K562 (cell line): ENCODE measurements around the gene NUPR1. TPM values are rescaled to one million over a fixed set of nuclear protein-coding genes. Genes with fewer than 3 reads are reported as not detected.

ENCODE experiments used
- BACH1 ChIP-seq: fragments of 200-800 bp; sonication (Bioruptor generic); IDR thresholded peaks from 2 replicates; pipeline ENCODE4 v1.6.1; 2016; ENCODE audit warnings: missing genetic modification characterization, missing compliant biosample characterization
- CBX1 ChIP-seq: sonication (generic); IDR thresholded peaks from 2 replicates; pipeline ENCODE4 v1.6.1; 2016; ENCODE audit warnings: antibody characterized with exemption, low read depth, mild to moderate bottlenecking
- CHD2 ChIP-seq: IDR thresholded peaks from 2 replicates; pipeline ENCODE4 v1.6.1; 2011; ENCODE audit warnings: low read depth, low read length
- ELF4 ChIP-seq: fragments of 450-650 bp; formaldehyde crosslinking; IDR thresholded peaks from 2 replicates; pipeline ENCODE4 v1.4.0; 2022; ENCODE audit warnings: missing genetic modification characterization
- ETV6 ChIP-seq, 3 experiments: fragments of 150-350 bp in 1 of 3; sonication (generic) in 1 of 3; formaldehyde crosslinking in 1 of 3; IDR thresholded peaks; 2 replicates each; pipeline versions ENCODE4 v1.6.1 to v1.8.0; 2014 to 2022; ENCODE audit warnings: borderline replicate concordance in 2 of 3, low read depth in 2 of 3, antibody characterized with exemption in 1 of 3, low read length in 1 of 3, mild to moderate bottlenecking in 1 of 3, missing genetic modification reagents in 1 of 3
- FOXK2 ChIP-seq, 2 experiments: fragments of 450-650 bp; IDR thresholded peaks in 1 of 2; conservative IDR thresholded peaks in 1 of 2; 2 replicates each; pipeline ENCODE4 v1.6.1; 2016; ENCODE audit warnings: low read depth in 2 of 2, mild to moderate bottlenecking in 1 of 2
- GMEB1 ChIP-seq: fragments of 250-450 bp; sonication (Bioruptor Pico); IDR thresholded peaks from 2 replicates; pipeline ENCODE4 v1.4.0; 2020; ENCODE audit warnings: mild to moderate bottlenecking
- HDAC1 ChIP-seq, 2 experiments: fragments of 450-650 bp; IDR thresholded peaks; 2 replicates each; pipeline ENCODE4 v1.6.1; 2016 to 2017; ENCODE audit warnings: inconsistent platforms in 1 of 2, mild to moderate bottlenecking in 1 of 2, moderate library complexity in 1 of 2
- HDGF ChIP-seq: fragments of 450-650 bp; IDR thresholded peaks from 2 replicates; pipeline ENCODE4 v1.6.1; 2016
- HNRNPH1 ChIP-seq: fragments of 200-400 bp; formaldehyde crosslinking; optimal IDR thresholded peaks from 2 replicates; pipeline ENCODE3; 2017; ENCODE audit warnings: low read depth, mild to moderate bottlenecking, low read length, moderate library complexity
- HNRNPUL1 ChIP-seq: fragments of 200-400 bp; formaldehyde crosslinking; IDR thresholded peaks from 2 replicates; pipeline ENCODE4 v1.6.1; 2017; ENCODE audit warnings: low read length
- ILK ChIP-seq: fragments of 450-650 bp; IDR thresholded peaks from 2 replicates; pipeline ENCODE4 v1.6.1; 2016; ENCODE audit warnings: missing genetic modification characterization, low read depth, mild to moderate bottlenecking, missing compliant biosample characterization, moderate library complexity, borderline replicate concordance
- MYNN ChIP-seq, 2 experiments: sonication (generic); formaldehyde crosslinking in 1 of 2; IDR thresholded peaks; 2 replicates each; pipeline versions ENCODE4 v1.5.0 to v1.6.1; 2016 to 2020; ENCODE audit warnings: antibody characterized with exemption in 1 of 2, missing genetic modification reagents in 1 of 2
- PHF8 ChIP-seq: fragments of 200-600 bp; sonication (generic); IDR thresholded peaks from 2 replicates; pipeline ENCODE4 v1.6.1; 2012; ENCODE audit warnings: mixed run types, mild to moderate bottlenecking, inconsistent platforms, low read length, moderate library complexity, borderline replicate concordance
- PRMT5 ChIP-seq: sonication (generic); formaldehyde crosslinking; IDR thresholded peaks from 2 replicates; pipeline ENCODE4 v1.5.0; 2020; ENCODE audit warnings: missing genetic modification reagents
- SMARCA4 ChIP-seq: fragments of 450-650 bp; IDR thresholded peaks from 2 replicates; pipeline ENCODE4 v1.6.1; 2016
- SNAPC5 ChIP-seq: fragments of 250-450 bp; sonication (Bioruptor Pico); IDR thresholded peaks from 2 replicates; pipeline ENCODE4 v1.8.0; 2021; ENCODE audit warnings: moderate library complexity, mild to moderate bottlenecking, inconsistent platforms
- SREBF1 ChIP-seq: fragments of 150-350 bp; IDR thresholded peaks from 2 replicates; pipeline ENCODE4 v1.6.1; 2014; ENCODE audit warnings: antibody characterized with exemption, low read depth, low read length, borderline replicate concordance
- STAT5B ChIP-seq: fragments of 250-450 bp; sonication (Bioruptor Pico); IDR thresholded peaks from 2 replicates; pipeline ENCODE4 v1.8.0; 2021; ENCODE audit warnings: mild to moderate bottlenecking, inconsistent platforms
- THRAP3 ChIP-seq: fragments of 450-650 bp; IDR thresholded peaks from 2 replicates; pipeline ENCODE4 v1.6.1; 2016; ENCODE audit warnings: mild to moderate bottlenecking, inconsistent platforms, borderline replicate concordance
- ZNF589 ChIP-seq: fragments of 200-800 bp; sonication (Bioruptor generic); IDR thresholded peaks from 2 replicates; pipeline ENCODE4 v1.6.1; 2016; ENCODE audit warnings: low read depth, missing genetic modification characterization, missing compliant biosample characterization
- ZNF75A ChIP-seq: fragments of 450-650 bp; formaldehyde crosslinking; IDR thresholded peaks from 2 replicates; pipeline ENCODE4 v1.4.0; 2020; ENCODE audit warnings: mild to moderate bottlenecking
- ZNF778 ChIP-seq: fragments of 450-650 bp; formaldehyde crosslinking; IDR thresholded peaks from 2 replicates; pipeline ENCODE4 v1.4.0; 2020; ENCODE audit warnings: mild to moderate bottlenecking, moderate library complexity
- polyA plus RNA-seq, 8 experiments: library from polyadenylated mRNA; depleted of rRNA in 4 of 8; stranded (reverse) in 5 of 8; unstranded in 3 of 8; fragments of >200 nt; fragmentation: Nextera tagmentation in 2 of 8; fragmentation: Illumina TruSeq in 1 of 8; extraction: Ambion mirVana in 2 of 8; extraction: Trizol in 1 of 8; gene quantifications; 2 replicates each; pipeline versions ENCODE4 v1.2.1 to v1.2.3, GENCODE V29; 2011 to 2014; ENCODE audit warnings: inconsistent platforms in 1 of 8, missing spikeins in 1 of 8
- total RNA-seq, 7 experiments: library from RNA; depleted of rRNA in 6 of 7; stranded (reverse); fragments of >200 nt in 6 of 7; fragmentation: Illumina TruSeq in 2 of 7; extraction: Trizol in 2 of 7; gene quantifications; 2 replicates each; pipeline versions ENCODE4 v1.2.1 to v1.2.3, GENCODE V29; 2011 to 2021; ENCODE audit warnings: low replicate concordance in 1 of 7
- TF ChIP-seq, protein P1 (sequence below): fragments of 250-450 bp; sonication (Bioruptor Pico); IDR thresholded peaks from 2 replicates; pipeline ENCODE4 v1.9.0; 2021; ENCODE audit warnings: mild to moderate bottlenecking, inconsistent platforms

NUPR1 gene
- total and polyA plus RNA-seq, 9 of the 15 experiments (the other 6 are each of a cell fraction or from before 2014, with no cell fraction given) = 0.07 to 1.5 (median 0.27) TPM

- TF ChIP-seq, protein P1, sequence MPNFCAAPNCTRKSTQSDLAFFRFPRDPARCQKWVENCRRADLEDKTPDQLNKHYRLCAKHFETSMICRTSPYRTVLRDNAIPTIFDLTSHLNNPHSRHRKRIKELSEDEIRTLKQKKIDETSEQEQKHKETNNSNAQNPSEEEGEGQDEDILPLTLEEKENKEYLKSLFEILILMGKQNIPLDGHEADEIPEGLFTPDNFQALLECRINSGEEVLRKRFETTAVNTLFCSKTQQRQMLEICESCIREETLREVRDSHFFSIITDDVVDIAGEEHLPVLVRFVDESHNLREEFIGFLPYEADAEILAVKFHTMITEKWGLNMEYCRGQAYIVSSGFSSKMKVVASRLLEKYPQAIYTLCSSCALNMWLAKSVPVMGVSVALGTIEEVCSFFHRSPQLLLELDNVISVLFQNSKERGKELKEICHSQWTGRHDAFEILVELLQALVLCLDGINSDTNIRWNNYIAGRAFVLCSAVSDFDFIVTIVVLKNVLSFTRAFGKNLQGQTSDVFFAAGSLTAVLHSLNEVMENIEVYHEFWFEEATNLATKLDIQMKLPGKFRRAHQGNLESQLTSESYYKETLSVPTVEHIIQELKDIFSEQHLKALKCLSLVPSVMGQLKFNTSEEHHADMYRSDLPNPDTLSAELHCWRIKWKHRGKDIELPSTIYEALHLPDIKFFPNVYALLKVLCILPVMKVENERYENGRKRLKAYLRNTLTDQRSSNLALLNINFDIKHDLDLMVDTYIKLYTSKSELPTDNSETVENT (CRISPR knock-in tag) = 0 out of 2 replicates have a peak, but pooled peaks have one; percentile 21
- TF ChIP-seq ZNF778 (CRISPR knock-in tag) = no peak
- peak; percentile 13; the same call in 1 of the 2 replicates for TF ChIP-seq SMARCA4
- peak; percentile 61; the same call in 1 of the 2 replicates for TF ChIP-seq PHF8
- 0 out of 2 replicates have a peak, but pooled peaks have one; percentile 38 for TF ChIP-seq MYNN (IDR thresholded peaks at IDR 0.05)
- TF ChIP-seq MYNN (CRISPR knock-in tag; IDR thresholded peaks at IDR 0.05) = no peak
- no peak for TF ChIP-seq PRMT5 (CRISPR knock-in tag)
- TF ChIP-seq ETV6 (IDR thresholded peaks at IDR 0.05; ENCODE audit: borderline replicate concordance in 1 of 2, low read depth in 2 of 2, low read length in 1 of 2) = peak in 1 of 2 experiments; percentile 84; a peak in 2 of 4 replicates
- TF ChIP-seq ETV6 (CRISPR knock-in tag; IDR thresholded peaks at IDR 0.05; ENCODE audit: borderline replicate concordance) = no peak
- no peak for TF ChIP-seq ZNF589 (CRISPR knock-in tag)
- no peak; the same call in 1 of the 2 replicates for TF ChIP-seq ELF4 (CRISPR knock-in tag)
- TF ChIP-seq HDAC1 (IDR thresholded peaks at IDR 0.05) = peak in 1 of 2 experiments; percentile 11; a peak in 1 of 4 replicates
- no peak for TF ChIP-seq BACH1 (tag)
- TF ChIP-seq ILK = no peak
- no peak for TF ChIP-seq SNAPC5 (CRISPR knock-in tag)
- peak; percentile 24 to 27; a peak in 2 of 4 replicates for TF ChIP-seq FOXK2 (conservative IDR thresholded peaks at IDR 0.05 in 1 of 2, IDR thresholded peaks at IDR 0.05 in 1 of 2; ENCODE audit: low read depth in 2 of 2)
- TF ChIP-seq THRAP3 = no peak
- TF ChIP-seq HNRNPUL1 = no peak
- TF ChIP-seq CHD2 = no peak
- TF ChIP-seq HNRNPH1 = no peak
- no peak for TF ChIP-seq GMEB1 (CRISPR knock-in tag)
- TF ChIP-seq CBX1 = no peak
- TF ChIP-seq SREBF1 = no peak
- TF ChIP-seq ZNF75A (CRISPR knock-in tag) = no peak
- TF ChIP-seq STAT5B (CRISPR knock-in tag) = no peak
- peak; percentile 95 for TF ChIP-seq HDGF
Observed at GRCh38 chr16:28494121-28494851, 44.5 kb downstream of the NUPR1 start, which contains the start of gene APOBR (continued).
